Measurements from ENCODE around the gene PCP4. TPM values are rescaled to one million over a fixed set of nuclear protein-coding genes. Genes with fewer than 3 reads are reported as not detected.

Gene PCP4
- total and polyA plus RNA-seq, 2 donors (not counting 3 experiments of a cell fraction or from before 2014, with no cell fraction given) = not detected

- Histone ChIP-seq H3K27ac (ENCODE audit: insufficient read depth, low read depth, low read length) (no peak overlapping the region), H3K9me3 (replicated peaks; ENCODE audit: control insufficient read depth, insufficient read depth, low read length) (peaks cover 6% of the 10 kb centered on the region), H3K27me3 (ENCODE audit: control insufficient read depth in 2 of 2, insufficient read depth in 2 of 2, low read length in 2 of 2) (no peaks in the 10 kb centered on the region), H3K4me1 (ENCODE audit: control insufficient read depth, extremely low read depth, insufficient read depth, low read length) (no peaks in the 10 kb centered on the region), H3K9me1 (replicated peaks; ENCODE audit: control insufficient read depth, extremely low read depth, insufficient read depth, low read length) (no peaks in the 10 kb centered on the region), H3K4me2 (ENCODE audit: insufficient read depth, low read length) (no peak overlapping the region), H3K4me3 (replicated peaks in 1 of 3; ENCODE audit: insufficient read depth in 1 of 3, low read depth in 1 of 3, low read length in 3 of 3) (no peak overlapping the region), H3K79me2 (ENCODE audit: control insufficient read depth, insufficient read depth, low read length) (no peaks in the 10 kb centered on the region), H3K36me3 (ENCODE audit: control insufficient read depth in 2 of 2, extremely low read depth in 1 of 2, insufficient read depth in 2 of 2, low read length in 2 of 2) (no peaks in the 10 kb centered on the region), H4K20me1 (replicated peaks; ENCODE audit: control insufficient read depth, extremely low read depth, insufficient read depth, low read length) (no peaks in the 10 kb centered on the region), H2AFZ (ENCODE audit: low read depth, low read length) (no peak overlapping the region), H3K9ac (replicated peaks; ENCODE audit: extremely low read depth, insufficient read depth, low read length) (no peak overlapping the region)
- intact Hi-C loops (cut with micrococcal nuclease) = no loop called here
- no TSS peak for BruUV-seq (replicated peaks)
- ChIA-PET POLR2A (no interaction called here), CTCF (no interaction called here)
- TF ChIP-seq MYC (IDR thresholded peaks at IDR 0.05; ENCODE audit: low read depth, low read length) = no peak
- no peak for TF ChIP-seq POLR2AphosphoS5 (IDR thresholded peaks at IDR 0.05; ENCODE audit: insufficient read depth, low read depth, low read length)
- no peak for TF ChIP-seq GATA2 (IDR thresholded peaks at IDR 0.05; ENCODE audit: insufficient read depth, insufficient read length, low read depth, low read length)
- TF ChIP-seq JUN (IDR thresholded peaks at IDR 0.05; ENCODE audit: borderline replicate concordance, insufficient read depth, insufficient read length, low read depth) = no peak
- TF ChIP-seq, protein P1, sequence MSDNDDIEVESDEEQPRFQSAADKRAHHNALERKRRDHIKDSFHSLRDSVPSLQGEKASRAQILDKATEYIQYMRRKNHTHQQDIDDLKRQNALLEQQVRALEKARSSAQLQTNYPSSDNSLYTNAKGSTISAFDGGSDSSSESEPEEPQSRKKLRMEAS (IDR thresholded peaks at IDR 0.05; ENCODE audit: insufficient read depth, insufficient read length) = no peak
- TF ChIP-seq, protein P2, sequence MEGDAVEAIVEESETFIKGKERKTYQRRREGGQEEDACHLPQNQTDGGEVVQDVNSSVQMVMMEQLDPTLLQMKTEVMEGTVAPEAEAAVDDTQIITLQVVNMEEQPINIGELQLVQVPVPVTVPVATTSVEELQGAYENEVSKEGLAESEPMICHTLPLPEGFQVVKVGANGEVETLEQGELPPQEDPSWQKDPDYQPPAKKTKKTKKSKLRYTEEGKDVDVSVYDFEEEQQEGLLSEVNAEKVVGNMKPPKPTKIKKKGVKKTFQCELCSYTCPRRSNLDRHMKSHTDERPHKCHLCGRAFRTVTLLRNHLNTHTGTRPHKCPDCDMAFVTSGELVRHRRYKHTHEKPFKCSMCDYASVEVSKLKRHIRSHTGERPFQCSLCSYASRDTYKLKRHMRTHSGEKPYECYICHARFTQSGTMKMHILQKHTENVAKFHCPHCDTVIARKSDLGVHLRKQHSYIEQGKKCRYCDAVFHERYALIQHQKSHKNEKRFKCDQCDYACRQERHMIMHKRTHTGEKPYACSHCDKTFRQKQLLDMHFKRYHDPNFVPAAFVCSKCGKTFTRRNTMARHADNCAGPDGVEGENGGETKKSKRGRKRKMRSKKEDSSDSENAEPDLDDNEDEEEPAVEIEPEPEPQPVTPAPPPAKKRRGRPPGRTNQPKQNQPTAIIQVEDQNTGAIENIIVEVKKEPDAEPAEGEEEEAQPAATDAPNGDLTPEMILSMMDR (IDR thresholded peaks at IDR 0.05; ENCODE audit: extremely low read depth in 1 of 2, insufficient read depth in 1 of 2, low read depth in 1 of 2, low read length in 2 of 2) = no peak
- no peak for TF ChIP-seq EZH2 (IDR thresholded peaks at IDR 0.05; ENCODE audit: borderline replicate concordance, low read depth, low read length, severe bottlenecking)
- TF ChIP-seq POLR2A (IDR thresholded peaks at IDR 0.05; ENCODE audit: low read depth, low read length) = no peak
- TF ChIP-seq FOS (IDR thresholded peaks at IDR 0.05; ENCODE audit: borderline replicate concordance, insufficient read depth, low read length) = no peak
- FAIRE-seq = no peak
- dilution Hi-C loops (cut with MboI; ENCODE audit: extremely low pct_ligation_motif_present, low sequenced_read_pairs) = no loop called here
- DNase-seq (ENCODE audit: low read depth, low spot score) = no peak
Observed at GRCh38 chr21:39934895-39935294, 67.7 kb downstream of the PCP4 start.

Measured in endothelial cell of umbilical vein (primary cell).